SK-N-SH treated with all-trans-retinoic acid at 6 μM for 48 hours (cell line): ENCODE measurements around the gene SEMA4D.

ENCODE experiments used
- ESRRG ChIP-seq: fragments of 250-450 bp; sonication (Bioruptor Pico); IDR thresholded peaks from 2 replicates; pipeline ENCODE4 v1.6.1; 2021; ENCODE audit warnings: mild to moderate bottlenecking
- ISL1 ChIP-seq: fragments of 250-450 bp; sonication (Bioruptor Pico); IDR thresholded peaks from 2 replicates; pipeline ENCODE4 v2.1.2; 2022; ENCODE audit warnings: mild to moderate bottlenecking, moderate library complexity
- RARB ChIP-seq: fragments of 250-450 bp; sonication (Bioruptor Pico); IDR thresholded peaks from 2 replicates; pipeline ENCODE4 v1.8.0; 2021; ENCODE audit warnings: mild to moderate bottlenecking, moderate library complexity
- SNAI2 ChIP-seq: fragments of 250-450 bp; sonication (Bioruptor Pico); IDR thresholded peaks from 2 replicates; pipeline ENCODE4 v1.5.0; 2020; ENCODE audit warnings: mild to moderate bottlenecking, moderate library complexity
- ZC3H10 ChIP-seq: fragments of 250-450 bp; sonication (Bioruptor Pico); IDR thresholded peaks from 2 replicates; pipeline ENCODE4 v1.5.1; 2021; ENCODE audit warnings: mild to moderate bottlenecking, moderate library complexity
- ZFP3 ChIP-seq: fragments of 250-450 bp; sonication (Bioruptor Pico); IDR thresholded peaks from 2 replicates; pipeline ENCODE4 v1.5.0; 2020; ENCODE audit warnings: mild to moderate bottlenecking, moderate library complexity
- ZFP30 ChIP-seq: fragments of 450-650 bp; formaldehyde crosslinking; IDR thresholded peaks from 2 replicates; pipeline ENCODE4 v1.5.0; 2022; ENCODE audit warnings: mild to moderate bottlenecking, moderate library complexity
- ZNF70 ChIP-seq: fragments of 450-650 bp; formaldehyde crosslinking; IDR thresholded peaks from 2 replicates; pipeline ENCODE4 v1.5.0; 2020; ENCODE audit warnings: mild to moderate bottlenecking, moderate library complexity
- ZNF8 ChIP-seq: fragments of 450-650 bp; formaldehyde crosslinking; IDR thresholded peaks from 2 replicates; pipeline ENCODE4 v1.5.0; 2020; ENCODE audit warnings: mild to moderate bottlenecking, moderate library complexity
- TF ChIP-seq, protein P1 (sequence below): fragments of 250-450 bp; sonication (Bioruptor Pico); IDR thresholded peaks from 2 replicates; pipeline ENCODE4 v1.5.1; 2021; ENCODE audit warnings: mild to moderate bottlenecking, moderate library complexity

DNA sequence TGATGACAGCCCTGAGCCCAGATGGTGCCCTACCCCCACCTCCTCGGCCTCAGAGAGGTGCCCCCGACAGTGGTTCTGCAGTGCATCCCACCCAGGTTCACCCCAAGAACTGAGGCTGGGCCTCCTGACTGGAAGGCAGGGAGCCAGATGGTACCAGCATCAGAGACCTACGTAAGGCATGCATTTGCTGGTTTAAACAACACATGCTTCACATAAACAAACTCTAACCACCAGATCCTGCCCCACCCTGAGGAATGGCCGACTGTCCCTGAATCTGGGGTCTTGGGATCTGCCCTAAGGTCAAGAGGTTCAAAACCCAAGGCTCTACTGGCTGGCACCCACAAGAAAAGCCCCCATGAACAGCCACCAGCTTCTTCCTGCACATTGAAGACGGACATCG lies 106.3 kb downstream of the SEMA4D start:
- TF ChIP-seq ESRRG (CRISPR knock-in tag) (no peak), ZFP30 (no peak), ZNF70 (CRISPR knock-in tag) (no peak), ZFP3 (CRISPR knock-in tag) (no peak), ZNF8 (CRISPR knock-in tag) (no peak), ZC3H10 (no peak), ISL1 (no peak), RARB (no peak), SNAI2 (no peak)
- TF ChIP-seq, protein P1, sequence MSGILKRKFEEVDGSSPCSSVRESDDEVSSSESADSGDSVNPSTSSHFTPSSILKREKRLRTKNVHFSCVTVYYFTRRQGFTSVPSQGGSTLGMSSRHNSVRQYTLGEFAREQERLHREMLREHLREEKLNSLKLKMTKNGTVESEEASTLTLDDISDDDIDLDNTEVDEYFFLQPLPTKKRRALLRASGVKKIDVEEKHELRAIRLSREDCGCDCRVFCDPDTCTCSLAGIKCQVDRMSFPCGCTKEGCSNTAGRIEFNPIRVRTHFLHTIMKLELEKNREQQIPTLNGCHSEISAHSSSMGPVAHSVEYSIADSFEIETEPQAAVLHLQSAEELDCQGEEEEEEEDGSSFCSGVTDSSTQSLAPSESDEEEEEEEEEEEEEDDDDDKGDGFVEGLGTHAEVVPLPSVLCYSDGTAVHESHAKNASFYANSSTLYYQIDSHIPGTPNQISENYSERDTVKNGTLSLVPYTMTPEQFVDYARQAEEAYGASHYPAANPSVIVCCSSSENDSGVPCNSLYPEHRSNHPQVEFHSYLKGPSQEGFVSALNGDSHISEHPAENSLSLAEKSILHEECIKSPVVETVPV (CRISPR knock-in tag), result no peak
